Common myeloid progenitor, CD34-positive (primary cell): ENCODE data around the gene ERVK3-1.
A peak's percentile ranks its signal among the peaks of the same experiment; 100 is the strongest.

ENCODE experiments used
- CTCF ChIA-PET: fragments of 350-600 bp; sonication (Branson Sonifier 250); formaldehyde crosslinking; loops from one replicate; lab custom pipeline; 2021; ENCODE audit warnings: antibody characterized with exemption; lab: Charles Lee
- POLR2A ChIA-PET: fragments of 350-600 bp; sonication (Branson Sonifier 250); formaldehyde crosslinking; loops from one replicate; lab custom pipeline; 2021; ENCODE audit warnings: antibody characterized with exemption; lab: Charles Lee
- DNase-seq, 3 donors: peaks; one replicate each; pipeline versions ENCODE4 v3.0.0 to v3.0.0-alpha.2; 2013
- H3K27ac ChIP-seq, 2 experiments: 1 replicate in 1 of 2; 2 replicates in 1 of 2; pipeline ENCODE4 v1.7.0; 2013; ENCODE audit warnings: inconsistent platforms in 2 of 2, low read length in 2 of 2, mild to moderate bottlenecking in 2 of 2, low read depth in 1 of 2, moderate library complexity in 1 of 2; ENCODE audit not compliant: severe bottlenecking in 2 of 2, insufficient read depth in 1 of 2, poor library complexity in 1 of 2
- H3K27me3 ChIP-seq, 5 experiments: replicated peaks in 2 of 5; 1 replicate in 3 of 5; 2 replicates in 2 of 5; pipeline versions ENCODE4 v1.6.1 to v1.7.0; 2013; ENCODE audit warnings: low read length in 4 of 5, mild to moderate bottlenecking in 2 of 5, moderate library complexity in 2 of 5, inconsistent platforms in 1 of 5; ENCODE audit not compliant: insufficient read depth in 5 of 5, control insufficient read depth in 4 of 5
- H3K36me3 ChIP-seq, 4 experiments: 1 replicate in 2 of 4; 2 replicates in 2 of 4; pipeline versions ENCODE4 v1.6.1 to v1.7.0; 2013; ENCODE audit warnings: low read length in 3 of 4, control low read depth in 1 of 4, mild to moderate bottlenecking in 1 of 4; ENCODE audit not compliant: control insufficient read depth in 4 of 4, insufficient read depth in 4 of 4
- H3K4me1 ChIP-seq, 4 experiments: 1 replicate in 3 of 4; 2 replicates in 1 of 4; pipeline versions ENCODE4 v1.6.1 to v1.7.1; 2013; ENCODE audit warnings: low read length in 3 of 4, mild to moderate bottlenecking in 3 of 4, control low read depth in 1 of 4, inconsistent platforms in 1 of 4, moderate library complexity in 1 of 4; ENCODE audit not compliant: control insufficient read depth in 4 of 4, insufficient read depth in 4 of 4; ENCODE audit errors: control extremely low read depth in 1 of 4
- H3K4me3 ChIP-seq, 7 experiments: 1 replicate in 4 of 7; 2 replicates in 3 of 7; pipeline versions ENCODE4 v1.5.1 to v1.7.0; 2013; ENCODE audit warnings: mild to moderate bottlenecking in 7 of 7, low read length in 6 of 7, moderate library complexity in 6 of 7, inconsistent platforms in 2 of 7, low read depth in 2 of 7, control low read depth in 1 of 7; ENCODE audit not compliant: insufficient read depth in 4 of 7, control insufficient read depth in 1 of 7; ENCODE audit errors: extremely low read depth in 1 of 7
- H3K9me3 ChIP-seq, 5 experiments: 1 replicate in 4 of 5; 2 replicates in 1 of 5; pipeline versions ENCODE4 v1.6.1 to v1.7.1; 2013; ENCODE audit warnings: low read length in 4 of 5, mild to moderate bottlenecking in 2 of 5, inconsistent platforms in 1 of 5, low read depth in 1 of 5, moderate library complexity in 1 of 5; ENCODE audit not compliant: control insufficient read depth in 4 of 5, insufficient read depth in 2 of 5; ENCODE audit errors: control extremely low read depth in 1 of 5
- WGBS: methylation state at CpG from one replicate; pipeline ENCODE4 v1.1.5; 2013; ENCODE audit not compliant: insufficient coverage; 5-methylcytosine and 5-hydroxymethylcytosine counted together

Gene ERVK3-1

GRCh38 chr19:58315580-58315979, 10.4 kb downstream of the ERVK3-1 start:
- no peak overlapping the region for H3K4me3 ChIP-seq
- peaks cover 0 to 20% (median 9%) of the 10 kb centered on the region in 5 experiments for H3K9me3 ChIP-seq
- ChIA-PET POLR2A (no interaction called here), CTCF (no interaction called here)
- peaks cover 20 to 54% (median 50%) of the 10 kb centered on the region in 4 experiments for H3K36me3 ChIP-seq
- H3K27ac ChIP-seq, result no peak overlapping the region
- no peaks in the 10 kb centered on the region for H3K27me3 ChIP-seq
- no peaks in the 10 kb centered on the region for H3K4me1 ChIP-seq
- no peak for DNase-seq
- 90% methylated on average over 2 of the region's 2 CpGs for WGBS

- Histone ChIP-seq H3K4me1 (no peaks in the 10 kb centered on the region), H3K36me3 (peaks cover 15 to 45% (median 37%) of the 10 kb centered on the region in 4 experiments), H3K4me3 (no peak overlapping the region), H3K9me3 (peaks cover 0 to 12% (median 7%) of the 10 kb centered on the region in 5 experiments), H3K27me3 (no peaks in the 10 kb centered on the region), H3K27ac (no peak overlapping the region)
- DNase-seq, result peak; percentile 28 to 68 (median 56)
- ChIA-PET CTCF (interaction anchor here (1.2 to 1.8 kb wide), 2 partner anchors 8 to 10 kb away, joined by 3 to 7 read pairs; no protein-coding TSS in a partner anchor), POLR2A (interaction anchor here (0.7 kb wide), 1 partner anchor 84 kb away, joined by 4 read pairs; no protein-coding TSS in a partner anchor)
- 80% methylated on average over 4 of the region's 7 CpGs for WGBS
Measured at GRCh38 chr19:58317476-58318072, 12.4 kb downstream of the ERVK3-1 start.

- no peak for DNase-seq
- Histone ChIP-seq H3K4me1 (no peaks in the 10 kb centered on the region), H3K27ac (no peak overlapping the region), H3K9me3 (peaks cover 0 to 12% (median 2%) of the 10 kb centered on the region in 5 experiments), H3K36me3 (peaks cover 10 to 43% (median 30%) of the 10 kb centered on the region in 4 experiments), H3K27me3 (no peaks in the 10 kb centered on the region), H3K4me3 (no peak overlapping the region)
- ChIA-PET POLR2A (no interaction called here), CTCF (interaction anchor here (1.2 kb wide), 1 partner anchor 9 kb away, joined by 3 read pairs; no protein-coding TSS in a partner anchor)
- 94% methylated on average over 3 of the region's 4 CpGs for WGBS
Measured at GRCh38 chr19:58318297-58318696, 13.1 kb downstream of the ERVK3-1 start.

GRCh38 chr19:58319241-58319640, 14.1 kb downstream of the ERVK3-1 start:
- H3K4me3 ChIP-seq, result no peak overlapping the region
- WGBS, result 96% methylated on average over 10 of the region's 10 CpGs
- CTCF ChIA-PET, result no interaction called here
- no peaks in the 10 kb centered on the region for H3K27me3 ChIP-seq
- POLR2A ChIA-PET, result no interaction called here
- DNase-seq, result no peak
- peaks cover 0 to 10% (median 1%) of the 10 kb centered on the region in 5 experiments for H3K9me3 ChIP-seq
- H3K36me3 ChIP-seq, result peaks cover 6 to 34% (median 21%) of the 10 kb centered on the region in 4 experiments
- H3K4me1 ChIP-seq, result no peaks in the 10 kb centered on the region
- H3K27ac ChIP-seq, result no peak overlapping the region

DNA sequence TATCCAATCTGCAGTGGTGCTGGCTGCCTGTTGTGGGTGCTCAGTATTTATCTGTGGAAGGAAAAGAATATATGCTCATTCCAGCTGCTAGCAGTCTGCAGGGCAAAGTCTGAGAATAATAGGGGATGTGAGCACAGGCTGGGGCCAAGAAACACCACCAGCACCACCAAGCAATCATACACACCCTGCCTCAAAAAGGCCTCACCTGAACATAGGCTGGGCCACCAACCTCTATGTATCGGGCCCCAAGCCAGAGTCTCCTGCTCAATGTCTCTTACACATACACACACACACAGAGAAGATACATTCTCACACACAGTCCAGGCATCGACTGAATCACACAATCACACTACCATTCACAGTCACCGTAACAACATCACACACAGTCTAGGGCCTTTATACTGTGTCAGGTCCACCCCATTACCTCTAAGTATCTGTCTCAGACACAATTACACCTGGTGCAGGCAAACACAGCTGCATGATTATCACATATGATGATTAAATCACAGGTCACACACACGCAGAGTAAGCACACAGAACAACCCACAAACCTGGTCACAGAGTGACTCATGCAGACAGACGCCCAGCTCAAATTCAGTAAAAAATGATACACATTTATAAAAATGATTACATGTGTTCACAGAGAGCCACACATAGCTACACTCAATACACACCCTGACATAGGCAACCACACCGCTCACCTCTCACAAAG, 20.3 kb downstream of the ERVK3-1 start:
- WGBS, result 96% methylated on average over 4 of the region's 6 CpGs
- H3K27me3 ChIP-seq, result no peaks in the 10 kb centered on the region
- H3K4me1 ChIP-seq, result peaks cover 0 to 27% (median 21%) of the 10 kb centered on the region in 4 experiments
- H3K36me3 ChIP-seq, result peaks cover 0 to 12% (median 2%) of the 10 kb centered on the region in 4 experiments
- no peak overlapping the region for H3K27ac ChIP-seq
- DNase-seq, result no peak
- CTCF ChIA-PET, result interaction anchor here (0.8 to 1.5 kb wide), 5 partner anchors 24 to 174 kb away, joined by 3 to 8 read pairs (median 3); partner anchors contain the start of genes ZNF497 and ZNF584
- H3K4me3 ChIP-seq, result peak overlapping the region in 4 of 7 experiments; percentile 33 to 100 (median 90)
- no peaks in the 10 kb centered on the region for H3K9me3 ChIP-seq
- POLR2A ChIA-PET, result interaction anchor here (1.2 kb wide), 1 partner anchor 21 kb away, joined by 3 read pairs; no protein-coding TSS in a partner anchor

DNA sequence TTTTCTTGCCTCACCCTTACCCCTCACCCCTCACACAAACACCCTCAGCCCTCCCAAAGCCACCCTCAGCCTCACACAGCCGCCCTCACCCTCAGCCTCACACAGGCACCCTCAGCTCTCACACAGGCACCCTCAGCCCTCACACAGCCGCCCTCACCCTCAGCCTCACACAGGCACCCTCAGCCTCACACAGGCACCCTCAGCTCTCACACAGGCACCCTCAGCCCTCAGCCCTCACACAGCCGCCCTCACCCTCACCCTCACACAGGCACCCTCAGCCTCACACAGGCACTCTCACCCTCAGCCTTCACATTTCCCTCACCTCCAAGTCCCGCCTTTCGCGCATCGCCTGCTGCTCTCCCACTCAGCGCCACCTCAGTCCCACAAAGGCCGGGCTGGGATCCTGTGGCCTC, 21.3 kb downstream of the ERVK3-1 start:
- Histone ChIP-seq H3K4me1 (peaks cover 0 to 27% (median 21%) of the 10 kb centered on the region in 4 experiments), H3K36me3 (peaks cover 0 to 11% (median 2%) of the 10 kb centered on the region in 4 experiments), H3K27me3 (no peaks in the 10 kb centered on the region), H3K9me3 (no peaks in the 10 kb centered on the region), H3K27ac (peak overlapping the region; percentile 36 to 80), H3K4me3 (peak overlapping the region; percentile 72 to 100 (median 94))
- no peak for DNase-seq
- WGBS, result 5% methylated on average over 3 of the region's 9 CpGs
- POLR2A ChIA-PET, result interaction anchor here (0.8 to 1.2 kb wide), 3 partner anchors 20 to 143 kb away, joined by 3 to 7 read pairs (median 4); partner anchors contain the start of gene ZNF274
- CTCF ChIA-PET, result interaction anchor here (1.0 to 1.5 kb wide), 5 partner anchors 17 to 107 kb away, joined by 3 to 8 read pairs (median 3); partner anchors contain the start of genes ZNF497 and ZNF584
